ENCODE measurements around the gene CCDC6.
"Not testable (repeated sequence)": the region's sequence is repeated elsewhere in the genome, so short reads cannot be mapped to it uniquely, and the experiment has no call there.

CCDC6 gene

GRCh38 chr10:59905731-59906416 is 482 bp downstream of the CCDC6 start:
- no peak for DNase-seq (ENCODE audit: low spot score)

GRCh38 chr10:59905066-59905730 is 1.2 kb downstream of the CCDC6 start:
- peak; percentile 83 for DNase-seq (ENCODE audit: low spot score)

GRCh38 chr10:59904426-59905065 is 1.8 kb downstream of the CCDC6 start:
- no peak for DNase-seq (ENCODE audit: low spot score)

- no peak for DNase-seq (ENCODE audit: low spot score)
Measured at GRCh38 chr10:59903871-59904270, 2.5 kb downstream of the CCDC6 start.

GRCh38 chr10:59902016-59902415 is 4.3 kb downstream of the CCDC6 start:
- DNase-seq (ENCODE audit: low spot score), result no peak

GRCh38 chr10:59901470-59901869 is 4.9 kb downstream of the CCDC6 start:
- DNase-seq (ENCODE audit: low spot score), result no peak

GRCh38 chr10:59900048-59900727 is 6.2 kb downstream of the CCDC6 start:
- no peak for DNase-seq (ENCODE audit: low spot score)

GRCh38 chr10:59898125-59898835 is 8.1 kb downstream of the CCDC6 start:
- DNase-seq (ENCODE audit: low spot score), result no peak

GRCh38 chr10:59896191-59896590 is 10.2 kb downstream of the CCDC6 start:
- no peak for DNase-seq (ENCODE audit: low spot score)

GRCh38 chr10:59895629-59896116 is 10.7 kb downstream of the CCDC6 start:
- no peak for DNase-seq (ENCODE audit: low spot score)

- no peak for DNase-seq (ENCODE audit: low spot score)
Measured at GRCh38 chr10:59894114-59894513, 12.2 kb downstream of the CCDC6 start.

- no peak for DNase-seq (ENCODE audit: low spot score)
Measured at GRCh38 chr10:59892697-59893096, 13.7 kb downstream of the CCDC6 start.

GRCh38 chr10:59891936-59892335 is 14.4 kb downstream of the CCDC6 start:
- DNase-seq (ENCODE audit: low spot score), result no peak

- no peak for DNase-seq (ENCODE audit: low spot score)
Measured at GRCh38 chr10:59891349-59891748, 15.0 kb downstream of the CCDC6 start.

- DNase-seq (ENCODE audit: low spot score), result no peak
Measured at GRCh38 chr10:59888781-59889435, 17.4 kb downstream of the CCDC6 start.

- DNase-seq (ENCODE audit: low spot score), result no peak
Measured at GRCh38 chr10:59887972-59888640, 18.2 kb downstream of the CCDC6 start.

GRCh38 chr10:59887006-59887405 is 19.4 kb downstream of the CCDC6 start:
- peak; percentile 65 for DNase-seq (ENCODE audit: low spot score)

- no peak for DNase-seq (ENCODE audit: low spot score)
Measured at GRCh38 chr10:59885430-59886134, 20.8 kb downstream of the CCDC6 start.

GRCh38 chr10:59884893-59885292 is 21.5 kb downstream of the CCDC6 start:
- not testable (repeated sequence) for DNase-seq (ENCODE audit: low spot score)

GRCh38 chr10:59881640-59882039 is 24.7 kb downstream of the CCDC6 start:
- DNase-seq (ENCODE audit: low spot score), result no peak

Measured in activated CD4-positive, alpha-beta T cell treated with anti-CD3 and anti-CD28 coated beads, Interleukin-2, Interleukin-4, amounts not matched to agents 100 ng/mL and 50 ng/mL, durations not matched to agents 16 hours and 8 hours (primary cell).